Measurements from ENCODE around the gene SYT1. TPM values are rescaled to one million over a fixed set of nuclear protein-coding genes. Genes with fewer than 3 reads are reported as not detected.
A peak's percentile ranks its signal among the peaks of the same experiment; 100 is the strongest.

SYT1 gene
- polyA plus RNA-seq, 3 donors, result 0.72 TPM; not detected in 2

DNA sequence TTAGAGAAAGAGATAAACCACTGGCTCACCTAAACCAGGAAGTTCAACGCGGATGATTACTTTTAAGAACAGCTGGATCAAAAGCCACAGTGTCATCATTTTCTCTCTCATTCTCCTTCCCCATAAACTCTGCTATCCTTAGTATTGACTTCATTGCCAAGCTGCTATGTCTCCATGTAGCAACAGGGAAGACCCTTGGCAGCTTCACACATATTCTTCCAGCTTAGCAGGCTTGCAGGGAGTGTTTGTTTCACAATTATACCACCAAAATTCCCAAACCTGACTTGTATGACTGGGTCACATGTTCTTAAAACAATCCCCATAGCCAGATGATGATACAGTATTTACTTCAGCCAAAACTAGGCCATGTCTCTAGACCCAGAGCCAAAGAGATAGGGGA, 590.7 kb downstream of the SYT1 start:
- Histone ChIP-seq H3K9ac (ENCODE audit: insufficient read depth, low read length, poor library complexity, severe bottlenecking) (no peak overlapping the region), H3K9me3 (replicated peaks in 1 of 2; ENCODE audit: control insufficient read depth in 1 of 2, insufficient read depth in 1 of 2, low read length in 2 of 2) (no peaks in the 10 kb centered on the region), H3K27me3 (ENCODE audit: control insufficient read depth in 2 of 2, insufficient read depth in 2 of 2, low read length in 2 of 2) (no peaks in the 10 kb centered on the region), H3K4me1 (ENCODE audit: control insufficient read depth in 1 of 2, insufficient read depth in 2 of 2, low read length in 2 of 2) (no peaks in the 10 kb centered on the region), H3K27ac (ENCODE audit: low read depth in 1 of 2, low read length in 2 of 2) (no peak overlapping the region), H2AFZ (ENCODE audit: insufficient read depth, low read depth, low read length, poor library complexity, severe bottlenecking) (no peak overlapping the region), H3K79me2 (ENCODE audit: insufficient read depth, low read length) (no peaks in the 10 kb centered on the region), H4K20me1 (ENCODE audit: insufficient read depth, low read length) (no peaks in the 10 kb centered on the region), H3K4me3 (replicated peaks in 1 of 3; ENCODE audit: low read depth in 2 of 3, low read length in 3 of 3) (no peak overlapping the region), H3K36me3 (replicated peaks in 1 of 2; ENCODE audit: control insufficient read depth in 1 of 2, insufficient read depth in 2 of 2, low read length in 2 of 2) (no peaks in the 10 kb centered on the region), H3K4me2 (replicated peaks; ENCODE audit: extremely low read depth, low read length, poor library complexity, severe bottlenecking) (no peak overlapping the region)
- no peaks in the 10 kb centered on the region for H3K4me1 Mint-ChIP-seq
- H3K9me3 Mint-ChIP-seq, result peaks cover 0 to 5% (median 3%) of the 10 kb centered on the region in 7 donors
- no CpG with 5 or more reads among the region's 2 CpGs for WGBS (ENCODE audit: insufficient coverage)
- no peak overlapping the region for H3K27ac Mint-ChIP-seq
- H3K4me3 Mint-ChIP-seq, result peak overlapping the region in 1 of 2 donors; percentile 43
- intact Hi-C loops (cut with micrococcal nuclease), result no loop called here
- H3K36me3 Mint-ChIP-seq, result no peaks in the 10 kb centered on the region
- DNase-seq, result no peak
- H3K27me3 Mint-ChIP-seq (ENCODE audit: low read depth in 3 of 3), result no peaks in the 10 kb centered on the region
- TF ChIP-seq, protein P1, sequence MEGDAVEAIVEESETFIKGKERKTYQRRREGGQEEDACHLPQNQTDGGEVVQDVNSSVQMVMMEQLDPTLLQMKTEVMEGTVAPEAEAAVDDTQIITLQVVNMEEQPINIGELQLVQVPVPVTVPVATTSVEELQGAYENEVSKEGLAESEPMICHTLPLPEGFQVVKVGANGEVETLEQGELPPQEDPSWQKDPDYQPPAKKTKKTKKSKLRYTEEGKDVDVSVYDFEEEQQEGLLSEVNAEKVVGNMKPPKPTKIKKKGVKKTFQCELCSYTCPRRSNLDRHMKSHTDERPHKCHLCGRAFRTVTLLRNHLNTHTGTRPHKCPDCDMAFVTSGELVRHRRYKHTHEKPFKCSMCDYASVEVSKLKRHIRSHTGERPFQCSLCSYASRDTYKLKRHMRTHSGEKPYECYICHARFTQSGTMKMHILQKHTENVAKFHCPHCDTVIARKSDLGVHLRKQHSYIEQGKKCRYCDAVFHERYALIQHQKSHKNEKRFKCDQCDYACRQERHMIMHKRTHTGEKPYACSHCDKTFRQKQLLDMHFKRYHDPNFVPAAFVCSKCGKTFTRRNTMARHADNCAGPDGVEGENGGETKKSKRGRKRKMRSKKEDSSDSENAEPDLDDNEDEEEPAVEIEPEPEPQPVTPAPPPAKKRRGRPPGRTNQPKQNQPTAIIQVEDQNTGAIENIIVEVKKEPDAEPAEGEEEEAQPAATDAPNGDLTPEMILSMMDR (IDR thresholded peaks at IDR 0.05), result no peak

DNA sequence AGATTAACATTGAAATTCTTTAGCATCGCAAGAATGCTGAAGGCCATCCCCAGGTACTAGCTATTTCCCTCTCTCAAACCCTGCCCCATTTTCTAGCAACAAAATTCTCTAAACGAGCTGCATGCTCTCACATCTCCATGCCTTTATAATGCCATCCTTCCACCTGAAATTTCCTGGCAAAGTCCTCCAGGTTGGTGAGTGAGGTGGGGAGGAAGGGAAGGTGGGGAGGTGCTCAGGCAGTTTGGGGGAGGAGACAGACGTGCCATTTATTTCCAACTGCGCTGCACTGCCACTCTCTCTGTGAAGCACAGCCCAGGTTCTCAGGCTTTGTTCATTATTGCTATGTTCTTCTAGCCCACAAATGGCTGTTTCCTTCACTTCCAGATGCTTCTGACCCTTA, 617.7 kb downstream of the SYT1 start:
- DNase-seq, result no peak
- H3K4me1 Mint-ChIP-seq, result no peaks in the 10 kb centered on the region
- H3K9me3 ChIP-seq (replicated peaks in 1 of 2; ENCODE audit: control insufficient read depth in 1 of 2, insufficient read depth in 1 of 2, low read length in 2 of 2), result peaks cover 0 to 5% of the 10 kb centered on the region in 2 donors
- H3K36me3 Mint-ChIP-seq, result no peaks in the 10 kb centered on the region
- H3K4me3 Mint-ChIP-seq, result no peak overlapping the region
- H3K4me3 ChIP-seq (replicated peaks in 1 of 3; ENCODE audit: low read depth in 2 of 3, low read length in 3 of 3), result no peak overlapping the region
- no peak overlapping the region for H3K9ac ChIP-seq (ENCODE audit: insufficient read depth, low read length, poor library complexity, severe bottlenecking)
- peaks cover 0 to 13% (median 5%) of the 10 kb centered on the region in 7 donors for H3K9me3 Mint-ChIP-seq
- H3K79me2 ChIP-seq (ENCODE audit: insufficient read depth, low read length), result no peaks in the 10 kb centered on the region
- H2AFZ ChIP-seq (ENCODE audit: insufficient read depth, low read depth, low read length, poor library complexity, severe bottlenecking), result no peak overlapping the region
- TF ChIP-seq, protein P1 (IDR thresholded peaks at IDR 0.05), result no peak
- 82% methylated on average over 1 of the region's 4 CpGs for WGBS (ENCODE audit: insufficient coverage)
- H3K4me1 ChIP-seq (ENCODE audit: control insufficient read depth in 1 of 2, insufficient read depth in 2 of 2, low read length in 2 of 2), result no peaks in the 10 kb centered on the region
- H4K20me1 ChIP-seq (ENCODE audit: insufficient read depth, low read length), result no peaks in the 10 kb centered on the region
- H3K27me3 Mint-ChIP-seq (ENCODE audit: low read depth in 3 of 3), result peaks cover 0 to 1% (median 0%) of the 10 kb centered on the region in 3 donors
- H3K27ac ChIP-seq (ENCODE audit: low read depth in 1 of 2, low read length in 2 of 2), result no peak overlapping the region
- no peaks in the 10 kb centered on the region for H3K27me3 ChIP-seq (ENCODE audit: control insufficient read depth in 2 of 2, insufficient read depth in 2 of 2, low read length in 2 of 2)
- intact Hi-C loops (cut with micrococcal nuclease), result no loop called here
- no peaks in the 10 kb centered on the region for H3K36me3 ChIP-seq (replicated peaks in 1 of 2; ENCODE audit: control insufficient read depth in 1 of 2, insufficient read depth in 2 of 2, low read length in 2 of 2)
- no peak overlapping the region for H3K27ac Mint-ChIP-seq
- H3K4me2 ChIP-seq (replicated peaks; ENCODE audit: extremely low read depth, low read length, poor library complexity, severe bottlenecking), result no peak overlapping the region

Data from CD14-positive monocyte (primary cell).